Hepatocyte (in vitro differentiated cells): ENCODE measurements around the gene TRAPPC3L. TPM values are rescaled to one million over a fixed set of nuclear protein-coding genes. Genes with fewer than 3 reads are reported as not detected.
A peak's percentile ranks its signal among the peaks of the same experiment; 100 is the strongest.

ENCODE experiments used
- DNase-seq: peaks from one replicate; pipeline ENCODE4 v3.0.0-alpha.2; 2016; ENCODE audit warnings: low spot score
- H2AFZ ChIP-seq: fragments of 200-600 bp; sonication (generic); 2 replicates; pipeline ENCODE4 v1.6.0; 2016; ENCODE audit warnings: antibody characterized with exemption, mild to moderate bottlenecking
- H3K27ac ChIP-seq: fragments of 200-600 bp; sonication (generic); 2 replicates; pipeline ENCODE4 v1.5.1; 2016; ENCODE audit warnings: mild to moderate bottlenecking
- H3K27me3 ChIP-seq: fragments of 200-600 bp; sonication (generic); 2 replicates; pipeline ENCODE4 v1.6.1; 2016
- H3K36me3 ChIP-seq: fragments of 200-600 bp; sonication (generic); replicated peaks from 2 replicates; pipeline ENCODE4 v1.5.1; 2016; ENCODE audit warnings: low read depth; ENCODE audit not compliant: insufficient read depth
- H3K4me1 ChIP-seq: fragments of 200-600 bp; sonication (generic); 2 replicates; pipeline ENCODE4 v1.5.1; 2016; ENCODE audit warnings: mild to moderate bottlenecking, moderate library complexity; ENCODE audit not compliant: insufficient read depth
- H3K4me2 ChIP-seq: fragments of 200-600 bp; sonication (generic); 2 replicates; pipeline ENCODE4 v1.6.0; 2016
- H3K4me3 ChIP-seq: fragments of 200-600 bp; sonication (generic); 2 replicates; pipeline ENCODE4 v1.5.1; 2016; ENCODE audit warnings: mild to moderate bottlenecking
- H3K79me2 ChIP-seq: fragments of 200-600 bp; sonication (generic); 2 replicates; pipeline ENCODE4 v1.6.0; 2017; ENCODE audit warnings: mild to moderate bottlenecking
- H3K9me2 ChIP-seq: fragments of 200-600 bp; sonication (generic); replicated peaks from 2 replicates; pipeline ENCODE4 v1.6.0; 2017; ENCODE audit warnings: mild to moderate bottlenecking; ENCODE audit not compliant: insufficient read depth
- H3K9me3 ChIP-seq: fragments of 200-600 bp; sonication (generic); 2 replicates; pipeline ENCODE4 v1.5.1; 2016; ENCODE audit warnings: low read depth, mild to moderate bottlenecking
- H4K20me1 ChIP-seq: fragments of 200-600 bp; sonication (generic); 2 replicates; pipeline ENCODE4 v1.6.0; 2016; ENCODE audit warnings: mild to moderate bottlenecking; ENCODE audit not compliant: insufficient read depth, poor library complexity, severe bottlenecking
- CTCF ChIP-seq: fragments of 200-600 bp; sonication (generic); IDR thresholded peaks from 2 replicates; pipeline ENCODE4 v1.5.1; 2016; ENCODE audit warnings: antibody characterized with exemption, mild to moderate bottlenecking; ENCODE audit not compliant: poor library complexity
- EZH2 ChIP-seq: fragments of 200-600 bp; sonication (generic); IDR thresholded peaks from 2 replicates; pipeline ENCODE4 v1.6.1; 2016; ENCODE audit warnings: antibody characterized with exemption, mild to moderate bottlenecking, borderline replicate concordance
- EZH2phosphoT487 ChIP-seq: fragments of 200-600 bp; sonication (generic); IDR thresholded peaks from one replicate; pipeline ENCODE4 v1.6.1; 2018; ENCODE audit warnings: antibody characterized with exemption, mild to moderate bottlenecking, low read depth, moderate library complexity; ENCODE audit not compliant: unreplicated experiment, severe bottlenecking
- WGBS: methylation state at CpG from one replicate; pipeline ENCODE4 v1.1.6; 2016; ENCODE audit warnings: low lambda C conversion rate; ENCODE audit errors: missing lambda C conversion rate; 5-methylcytosine and 5-hydroxymethylcytosine counted together
- polyA plus RNA-seq: library from polyadenylated mRNA; unstranded; fragments of >200 nt; fragmentation: Nextera tagmentation; extraction: Ambion mirVana; gene quantifications from 2 replicates; pipeline ENCODE4 v1.2.1, GENCODE V29; 2016
- total RNA-seq: library from RNA; depleted of rRNA; stranded (reverse); fragments of >200 nt; gene quantifications from 2 replicates; pipeline ENCODE4 v1.2.3, GENCODE V29; 2014

The TRAPPC3L gene
- total RNA-seq: 0.40 TPM in 1 of 2 replicates, not detected in the other
- 1.2 TPM in 1 of 2 replicates, not detected in the other for polyA plus RNA-seq

- no peaks in the 10 kb centered on the region for H3K9me2 ChIP-seq
- peak within 1 kb of the TSS; percentile 34 for H2AFZ ChIP-seq
- H3K9me3 ChIP-seq: no peaks in the 10 kb centered on the region
- WGBS: 37% methylated on average over 4 of the region's 4 CpGs
- H3K27me3 ChIP-seq: no peaks in the 10 kb centered on the region
- H3K4me1 ChIP-seq: no peaks in the 10 kb centered on the region
- H3K27ac ChIP-seq: peak within 1 kb of the TSS; percentile 38
- no peak within 1 kb of the TSS for H3K4me3 ChIP-seq
- no peaks in the 10 kb centered on the region for H3K36me3 ChIP-seq
- no peak for DNase-seq
- no peaks in the 10 kb centered on the region for H4K20me1 ChIP-seq
- H3K79me2 ChIP-seq: no peaks in the 10 kb centered on the region
- TF ChIP-seq CTCF: no peak
- TF ChIP-seq EZH2: no peak
- peak within 1 kb of the TSS; percentile 39 for H3K4me2 ChIP-seq
Measured at GRCh38 chr6:116545651-116546050, at the start of gene TRAPPC3L. TRAPPC3L (minus strand) TSS chr6:116545684; CDS start chr6:116545514, 170 bp downstream.

- WGBS: 89% methylated on average over 3 of the region's 3 CpGs
- Histone ChIP-seq H4K20me1 (no peaks in the 10 kb centered on the region), H3K4me3 (no peak overlapping the region), H3K4me2 (no peak overlapping the region), H3K4me1 (no peaks in the 10 kb centered on the region), H3K27ac (no peak overlapping the region), H2AFZ (no peak overlapping the region), H3K27me3 (no peaks in the 10 kb centered on the region), H3K9me2 (no peaks in the 10 kb centered on the region), H3K36me3 (no peaks in the 10 kb centered on the region), H3K79me2 (no peaks in the 10 kb centered on the region), H3K9me3 (no peaks in the 10 kb centered on the region)
- TF ChIP-seq EZH2phosphoT487 (no peak), EZH2 (no peak), CTCF (no peak)
- no peak for DNase-seq
Measured at GRCh38 chr6:116595247-116595646, 49.8 kb upstream of the TRAPPC3L start.

GRCh38 chr6:116586738-116587137 is 41.3 kb upstream of the TRAPPC3L start:
- WGBS: 100% methylated on average over 2 of the region's 2 CpGs

More at GRCh38 chr6:116586738-116587137, 41.3 kb upstream of the TRAPPC3L start:
- no peak overlapping the region for H3K27ac ChIP-seq
- no peak overlapping the region for H3K4me2 ChIP-seq
- no peak overlapping the region for H3K4me3 ChIP-seq
- H2AFZ ChIP-seq: no peak overlapping the region
- no peaks in the 10 kb centered on the region for H3K4me1 ChIP-seq
- H3K79me2 ChIP-seq: no peaks in the 10 kb centered on the region
- no peak for DNase-seq
- no peaks in the 10 kb centered on the region for H3K36me3 ChIP-seq
- no peaks in the 10 kb centered on the region for H3K27me3 ChIP-seq
- peaks cover 2% of the 10 kb centered on the region for H4K20me1 ChIP-seq
- TF ChIP-seq EZH2phosphoT487 (no peak), EZH2 (no peak), CTCF (no peak)
- H3K9me2 ChIP-seq: no peaks in the 10 kb centered on the region
- H3K9me3 ChIP-seq: no peaks in the 10 kb centered on the region
